ENCODE measurements around the gene PGLYRP2.

GRCh38 chr19:15519433-15519976, 40.2 kb upstream of the PGLYRP2 start:
- TF ChIP-seq REST (tag by site-specific recombination; IDR thresholded peaks at IDR 0.05) (no peak), ZFP3 (tag by site-specific recombination; IDR thresholded peaks at IDR 0.05; ENCODE audit: low read depth) (no peak), ZNF768 (tag by site-specific recombination; IDR thresholded peaks at IDR 0.05) (no peak), CTCF (tag by site-specific recombination; IDR thresholded peaks at IDR 0.05) (no peak), BCL11A (tag by site-specific recombination; IDR thresholded peaks at IDR 0.05; ENCODE audit: low read depth) (no peak), ZNF266 (tag by site-specific recombination; IDR thresholded peaks at IDR 0.05; ENCODE audit: low read depth) (no peak), ZBTB1 (tag by site-specific recombination; IDR thresholded peaks at IDR 0.05) (no peak), ZEB2 (tag by site-specific recombination; IDR thresholded peaks at IDR 0.05) (no peak), ZBTB8A (tag by site-specific recombination; IDR thresholded peaks at IDR 0.05) (no peak), ZNF501 (tag by site-specific recombination; IDR thresholded peaks at IDR 0.05) (no peak)
